ENCODE results near the gene WIF1.

The WIF1 gene

DNA sequence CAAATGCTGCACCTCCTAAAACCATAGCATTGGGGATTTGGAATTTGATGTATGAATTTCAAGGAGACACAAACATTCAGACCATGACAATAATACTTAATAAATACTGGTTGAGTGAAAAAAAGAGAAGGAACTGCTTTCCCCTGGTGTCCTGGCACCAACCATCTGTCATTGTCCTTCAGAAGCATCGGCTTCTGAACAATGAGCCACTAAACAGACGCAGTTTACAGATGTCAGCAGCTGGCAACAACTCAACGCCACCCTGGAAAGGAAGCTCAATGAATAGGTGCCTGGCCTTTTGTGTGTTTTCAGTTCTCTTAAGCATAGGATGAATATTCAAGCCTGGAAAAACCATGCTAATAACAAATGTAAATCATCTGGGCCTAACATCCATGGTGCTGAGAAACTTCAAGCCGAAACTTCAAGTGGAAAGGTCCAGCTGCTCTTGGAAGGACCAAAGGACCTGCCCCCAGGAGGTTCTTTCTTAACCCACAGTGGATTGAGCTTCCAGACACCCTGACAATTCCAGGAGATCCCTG is 101.3 kb downstream of the WIF1 start:
- DNase-seq = no peak

DNA sequence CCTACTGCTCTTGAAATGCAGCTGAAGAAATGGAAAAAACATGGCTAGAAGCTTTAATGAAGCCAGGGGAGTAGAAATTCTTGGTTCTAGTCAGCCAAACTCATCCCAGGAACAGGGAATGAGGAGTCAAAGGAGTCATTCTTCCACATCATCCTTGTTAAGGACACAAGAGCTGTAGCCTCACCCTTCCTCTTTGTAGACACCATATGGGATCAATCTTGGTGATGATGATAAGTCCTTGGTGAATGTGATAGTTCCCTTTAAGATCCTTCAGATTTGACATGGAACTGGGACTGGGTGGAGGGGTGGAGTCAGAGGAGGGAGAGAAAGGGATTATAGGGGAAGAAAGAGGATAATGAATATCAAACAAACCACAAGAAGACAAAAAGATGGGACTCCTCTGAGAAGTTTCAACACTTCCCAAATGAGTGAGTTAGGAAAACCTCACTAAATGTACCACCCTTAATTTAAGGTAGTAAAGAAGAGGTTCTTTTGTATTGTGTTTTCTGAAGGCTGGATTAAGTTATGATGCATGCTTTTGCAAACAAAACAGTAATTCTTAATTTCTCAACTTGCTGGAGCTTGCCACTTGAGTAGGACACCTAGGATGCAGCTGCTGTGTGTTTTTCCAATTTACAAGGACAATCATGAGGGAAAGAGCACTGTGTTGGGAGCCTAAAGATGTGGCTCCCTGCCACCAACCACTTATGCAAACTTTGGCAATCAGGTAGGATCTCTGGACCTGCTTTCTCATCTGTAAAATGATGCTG is 104.0 kb downstream of the WIF1 start:
- DNase-seq = no peak

DNA sequence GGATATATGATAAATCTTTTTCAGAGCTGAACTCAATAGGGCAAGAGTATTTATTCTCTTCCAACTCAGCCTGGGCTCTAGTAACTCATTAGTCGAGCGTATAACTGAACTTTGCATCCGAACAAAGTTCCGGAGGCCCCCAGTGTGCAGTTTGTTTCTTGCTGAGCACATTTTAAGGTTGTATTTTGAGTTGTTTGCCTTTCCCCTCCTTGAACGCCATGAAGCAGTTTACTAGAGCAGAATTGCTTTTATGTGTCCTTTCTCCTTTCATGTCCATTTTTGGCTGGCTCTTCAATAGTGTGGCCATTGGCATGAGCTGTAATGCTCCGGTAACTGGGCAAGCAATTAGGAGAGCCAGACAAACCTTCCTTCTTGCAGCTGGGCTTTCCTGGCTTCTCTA is 105.3 kb downstream of the WIF1 start:
- DNase-seq = no peak

DNA sequence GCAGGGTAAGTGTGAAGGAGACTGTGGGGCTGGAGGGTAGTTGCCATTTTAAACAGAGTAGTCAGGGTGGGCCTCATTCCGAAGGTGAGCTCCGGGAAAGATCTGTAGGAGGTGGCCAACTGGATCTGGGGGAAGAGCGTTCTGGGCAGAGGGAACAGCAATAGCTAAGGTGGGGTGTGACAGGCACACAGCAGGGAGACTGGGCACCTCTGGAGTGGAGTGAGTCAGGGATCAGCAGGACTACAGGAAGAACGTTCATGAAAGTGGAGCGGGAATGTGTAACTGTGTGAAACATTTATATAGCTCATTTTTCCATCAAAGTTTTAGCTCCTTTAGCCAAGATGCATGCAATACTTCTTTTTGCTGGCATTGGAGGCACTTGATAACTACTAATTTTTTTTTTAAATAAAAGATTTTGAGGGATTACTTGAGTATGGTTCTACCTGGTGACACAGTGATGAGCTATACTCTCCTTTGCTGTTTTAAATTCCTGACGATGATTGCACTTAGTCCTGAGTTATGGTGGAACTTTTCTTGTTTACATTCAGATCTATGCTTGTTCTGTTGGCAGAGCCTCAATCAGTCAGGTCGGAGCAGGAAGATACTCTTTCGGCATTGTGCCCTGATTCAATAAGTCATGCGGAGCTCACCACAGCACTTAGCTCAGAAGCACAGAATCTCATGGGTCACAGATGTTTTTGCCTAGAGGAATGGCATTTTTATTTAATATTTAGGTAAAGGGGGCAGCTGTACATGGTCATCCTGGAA is 106.4 kb downstream of the WIF1 start:
- DNase-seq = no peak

DNA sequence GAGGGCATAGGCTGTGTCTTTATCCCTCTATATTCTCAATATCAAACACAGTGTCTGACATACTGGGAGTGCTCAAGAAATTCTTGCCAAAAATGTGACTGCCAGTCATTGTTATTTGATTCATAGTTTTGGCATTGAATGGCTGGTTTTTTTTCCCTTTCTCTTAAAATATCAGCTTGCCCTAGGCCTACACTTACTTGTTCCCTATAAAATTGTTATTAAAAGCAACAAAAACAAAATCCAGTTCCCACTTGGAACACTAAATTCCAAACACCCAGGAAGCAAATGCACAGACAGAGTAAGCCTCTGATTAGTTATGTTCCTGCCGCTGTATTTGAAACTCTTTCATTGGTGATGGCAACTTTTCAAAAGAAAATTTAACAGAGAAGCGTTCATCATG is 110.7 kb downstream of the WIF1 start:
- DNase-seq = no peak

DNA sequence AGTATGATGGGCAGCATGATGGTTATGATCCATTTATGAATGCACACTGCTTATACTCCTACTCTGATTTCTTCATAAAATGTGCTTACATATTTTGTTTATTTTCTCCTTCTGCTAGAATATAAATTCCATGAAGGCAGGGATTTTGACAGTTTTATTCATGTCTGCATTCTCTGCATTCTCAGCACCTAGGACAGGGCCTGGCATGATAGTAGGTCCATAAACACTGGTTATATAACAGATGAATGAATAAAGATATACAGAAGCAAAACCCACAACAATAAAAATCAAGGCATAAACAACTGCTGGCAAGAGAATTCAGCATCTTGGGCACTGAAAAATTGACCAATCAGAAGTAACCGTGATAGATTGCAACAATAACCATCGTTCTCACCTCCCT is 115.4 kb downstream of the WIF1 start:
- no peak for DNase-seq

DNA sequence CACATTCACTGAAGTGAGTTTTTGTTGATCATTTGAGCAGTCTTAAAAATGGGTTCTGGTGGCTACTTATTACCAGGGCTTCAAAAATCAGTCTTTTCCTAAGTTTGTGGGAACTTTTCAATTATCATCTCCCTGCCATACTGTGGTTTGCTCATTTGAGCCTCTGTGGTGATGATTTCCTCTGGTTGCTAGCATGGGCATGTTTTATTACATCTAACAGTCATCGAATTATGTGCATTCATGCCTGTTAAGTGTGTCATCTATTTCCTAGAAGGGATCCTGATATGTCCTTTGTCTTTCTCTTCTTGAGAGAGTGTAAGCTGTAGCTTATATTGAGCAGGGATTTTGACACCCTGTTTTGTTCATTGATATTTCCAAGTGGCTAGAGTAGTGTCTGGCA is 116.8 kb downstream of the WIF1 start:
- no peak for DNase-seq

All from right forelimb (tissue), 1 donor.